Urothelium cell line (cell line): Measurements from ENCODE around the gene FRMD4B.
A peak's percentile ranks its signal among the peaks of the same experiment; 100 is the strongest.
"Not testable (repeated sequence)": the region's sequence is repeated elsewhere in the genome, so short reads cannot be mapped to it uniquely, and the experiment has no call there.

Experiments
- DNase-seq: peaks from one replicate; pipeline ENCODE4 v3.0.0; 2011; ENCODE audit warnings: low spot score, mixed read lengths
- FAIRE-seq: peaks from 2 replicates; lab custom pipeline; 2011; peaks lifted over from hg19 to GRCh38; lab: Jason Lieb, UNC

FRMD4B gene

DNA sequence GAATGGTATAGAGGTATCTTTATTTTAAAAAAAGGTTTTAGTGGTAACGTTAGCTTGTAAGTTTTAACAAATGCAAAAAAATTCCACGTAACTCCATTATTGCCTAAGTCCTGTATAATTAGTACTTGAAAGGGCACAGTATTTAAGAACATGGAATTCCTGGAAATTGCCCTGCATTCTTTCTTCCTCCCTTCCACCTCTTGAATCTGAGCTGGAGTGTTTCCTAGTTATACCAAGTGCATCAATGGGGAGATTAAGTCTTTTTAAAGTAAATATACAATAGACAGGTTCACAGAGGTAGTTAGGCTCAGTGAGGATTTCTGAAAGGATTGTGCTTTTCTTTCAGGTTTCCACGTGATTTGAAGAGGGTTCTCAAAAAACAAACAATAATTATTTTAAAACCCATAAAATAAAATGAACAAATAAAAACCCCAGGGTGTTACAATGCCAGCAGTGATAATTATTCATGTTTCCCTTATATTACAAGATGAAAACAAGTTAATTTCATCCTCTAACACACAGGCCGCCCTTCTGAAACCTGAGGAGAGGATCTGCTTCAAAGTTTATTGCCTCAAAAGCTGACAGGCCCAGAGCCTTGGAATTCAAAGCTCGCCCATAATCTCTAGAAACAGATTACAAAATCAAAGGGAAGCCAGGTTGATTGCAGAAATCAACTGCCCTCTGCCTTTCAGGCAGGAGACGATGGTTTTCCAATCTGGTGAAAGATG is 134.6 kb downstream of the FRMD4B start:
- DNase-seq (no peak), FAIRE-seq (no peak)

DNA sequence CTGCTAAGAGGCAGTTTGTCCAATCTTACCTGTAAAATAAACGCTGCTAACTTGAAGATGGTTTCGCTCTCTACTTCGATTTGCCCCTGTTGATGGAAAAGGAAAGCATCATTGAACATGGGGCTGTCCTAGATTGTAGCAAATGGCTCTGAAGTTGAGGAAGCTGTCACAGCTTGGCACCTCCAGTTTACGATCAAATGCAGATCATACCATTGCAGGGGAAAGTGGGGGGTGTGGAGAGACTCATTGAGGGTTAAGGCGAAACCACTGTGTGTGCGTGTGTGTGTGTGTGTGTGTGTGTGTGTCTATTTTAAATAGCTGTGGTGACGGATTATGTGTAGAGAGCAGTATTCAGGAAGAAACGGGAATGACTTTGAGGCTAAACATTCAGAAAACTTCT is 135.9 kb downstream of the FRMD4B start:
- DNase-seq: no peak
- no peak for FAIRE-seq

DNA sequence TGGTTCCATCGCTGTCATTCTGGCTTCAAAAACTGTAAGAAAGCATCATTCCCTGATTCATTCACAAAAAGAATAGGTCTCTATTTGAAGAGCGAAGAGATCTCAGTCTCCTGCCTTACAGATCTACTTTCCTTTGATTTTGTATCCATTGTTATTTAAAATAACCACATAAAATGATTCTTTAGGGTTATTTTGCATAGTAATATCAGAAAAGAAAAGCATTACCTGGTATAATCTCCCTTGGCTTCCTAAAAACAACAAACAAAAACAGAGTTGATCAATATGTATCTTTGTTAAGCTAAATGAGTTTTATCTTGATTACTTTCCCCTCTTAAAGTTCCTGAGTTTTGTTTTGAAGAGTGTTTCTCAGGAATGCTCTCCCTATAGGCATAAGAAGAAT is 136.9 kb downstream of the FRMD4B start:
- FAIRE-seq: no peak
- DNase-seq: no peak

DNA sequence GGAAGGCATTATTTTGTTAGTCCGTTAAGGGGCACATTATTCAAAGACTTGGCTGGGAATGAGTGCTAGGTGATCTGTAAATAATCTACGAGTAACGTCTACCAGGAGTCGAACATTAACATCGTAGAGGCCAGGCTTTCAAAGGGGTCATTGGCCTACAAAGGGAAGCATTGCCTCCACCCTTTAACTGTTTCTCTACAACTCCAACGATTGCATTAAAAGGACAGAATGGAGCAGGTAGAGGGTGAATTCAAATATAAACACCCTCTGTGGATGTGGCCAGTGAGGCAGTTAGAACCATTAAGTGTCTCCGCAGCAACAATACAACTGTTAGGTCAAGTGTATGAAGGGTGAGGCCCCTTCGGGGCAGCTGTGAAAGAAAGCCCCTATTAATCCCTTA is 137.5 kb downstream of the FRMD4B start:
- no peak for FAIRE-seq
- no peak for DNase-seq

DNA sequence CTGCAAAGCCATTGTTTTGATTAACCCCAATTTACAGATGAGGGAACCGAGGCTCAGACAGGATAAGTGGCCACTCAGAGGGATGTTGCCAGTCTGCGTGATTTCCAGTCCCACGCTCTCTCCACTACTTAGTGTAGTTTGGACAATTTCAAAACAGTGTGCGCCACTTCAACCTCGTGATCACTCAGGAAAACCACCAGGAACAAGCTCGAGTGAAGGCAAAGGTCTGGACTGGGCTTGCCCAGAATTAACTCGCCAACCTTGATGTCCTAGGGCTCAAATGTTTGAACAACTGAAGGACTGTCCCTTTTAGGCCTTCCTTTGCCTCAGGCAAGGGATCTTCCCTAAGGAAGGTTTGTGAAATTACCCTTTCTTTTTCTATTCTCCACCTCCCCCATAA is 139.3 kb downstream of the FRMD4B start:
- DNase-seq (no peak), FAIRE-seq (no peak)

DNA sequence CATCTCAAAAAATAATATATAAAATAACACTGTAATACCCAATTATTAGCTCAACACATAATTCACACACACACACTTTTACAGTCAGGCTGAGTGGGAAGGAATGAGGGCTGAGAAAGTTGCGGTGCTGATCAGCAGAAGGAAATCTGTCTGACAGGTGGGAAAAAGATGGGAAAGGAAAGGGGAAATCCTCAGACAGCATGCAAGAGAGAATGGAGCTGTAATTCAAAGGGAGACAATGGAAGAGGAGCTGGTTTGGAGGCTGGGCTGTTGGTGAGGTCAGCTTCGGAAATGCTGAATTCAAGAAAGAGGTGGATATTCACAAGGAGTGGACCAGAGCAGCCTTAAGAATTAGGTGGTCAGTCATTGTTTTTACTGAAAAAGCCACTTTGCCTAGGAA is 141.8 kb downstream of the FRMD4B start:
- DNase-seq (no peak), FAIRE-seq (no peak)

DNA sequence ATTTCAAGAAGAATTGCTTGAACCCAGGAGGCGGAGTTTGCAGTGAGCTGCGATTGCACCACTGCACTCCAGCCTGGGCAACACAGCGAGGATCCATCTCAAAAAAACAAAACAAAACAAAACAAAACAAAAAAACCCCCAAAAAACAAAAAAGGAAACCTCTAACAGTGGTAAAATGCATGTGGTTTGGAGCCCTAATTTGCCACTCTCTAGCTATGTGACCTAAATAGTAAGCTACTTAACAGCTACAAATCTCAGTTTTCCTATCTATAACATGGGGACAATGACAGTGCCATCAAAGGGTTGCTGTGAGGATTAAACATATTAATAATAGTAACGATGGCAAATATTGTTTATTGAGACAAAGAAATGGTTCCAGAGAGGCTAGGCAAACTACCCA is 144.1 kb downstream of the FRMD4B start:
- no peak for DNase-seq
- FAIRE-seq: no peak

DNA sequence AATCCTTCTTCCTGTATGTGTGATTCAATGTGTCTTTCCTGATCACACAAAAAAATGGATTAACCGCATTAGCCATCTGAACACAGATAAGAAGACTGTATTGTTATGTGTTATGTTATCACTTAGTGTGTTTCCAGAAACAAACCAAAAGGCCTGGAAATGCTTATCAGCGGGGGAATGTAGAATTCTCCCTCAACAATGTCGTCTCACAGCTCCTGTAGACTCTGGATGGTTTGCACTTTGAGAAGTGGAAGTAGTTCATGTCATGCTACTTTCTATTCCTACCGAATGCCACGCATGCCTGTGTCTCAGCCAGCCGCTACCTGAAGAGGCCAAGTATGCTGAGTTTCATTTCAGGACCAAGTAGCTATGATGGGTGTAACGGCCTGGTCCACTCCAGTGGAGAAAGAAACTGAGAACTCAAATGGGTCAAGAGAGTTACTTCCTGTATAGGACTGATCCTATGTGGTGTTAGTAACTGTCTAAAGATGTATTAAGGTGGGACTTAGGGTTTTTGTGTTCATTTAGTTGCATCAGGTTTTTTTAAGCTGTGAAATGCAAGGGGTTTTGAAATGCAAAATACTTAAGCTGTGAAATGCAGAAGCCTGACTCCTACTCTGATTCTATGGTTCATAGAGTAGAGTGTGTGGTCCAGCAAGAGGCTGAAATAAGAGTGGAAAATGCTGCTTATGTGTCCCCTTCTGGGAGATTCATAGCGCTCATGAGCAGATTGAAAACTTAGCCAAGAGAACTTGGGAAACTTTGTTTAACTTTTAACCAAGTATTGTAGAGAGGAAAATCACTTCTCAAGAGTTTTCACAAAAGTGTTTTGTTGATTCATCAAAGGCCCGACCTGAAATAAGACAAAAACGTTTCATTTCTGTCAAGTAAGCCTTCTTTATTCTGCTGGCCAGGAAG is 145.0 kb downstream of the FRMD4B start:
- DNase-seq (no peak), FAIRE-seq (no peak)

DNA sequence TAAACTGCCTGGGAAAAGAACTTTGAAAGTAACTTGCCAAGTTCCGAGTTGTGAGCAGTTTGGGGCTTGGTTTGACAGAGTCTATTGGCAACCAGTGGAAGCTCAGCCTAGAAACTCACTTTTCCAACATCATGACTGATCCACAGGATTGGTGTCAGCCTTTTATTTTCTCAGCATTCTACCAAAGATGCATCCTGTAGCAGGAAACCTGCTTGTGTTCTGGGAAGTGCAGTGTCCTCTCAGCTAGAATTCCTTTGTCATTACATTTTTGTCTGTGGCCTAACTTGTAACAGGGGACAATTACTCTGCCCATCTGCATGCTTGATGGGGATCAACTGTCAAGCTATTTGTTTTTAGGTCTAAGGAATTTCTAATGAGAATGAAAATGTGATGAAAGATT is 146.8 kb downstream of the FRMD4B start:
- FAIRE-seq: no peak

DNA sequence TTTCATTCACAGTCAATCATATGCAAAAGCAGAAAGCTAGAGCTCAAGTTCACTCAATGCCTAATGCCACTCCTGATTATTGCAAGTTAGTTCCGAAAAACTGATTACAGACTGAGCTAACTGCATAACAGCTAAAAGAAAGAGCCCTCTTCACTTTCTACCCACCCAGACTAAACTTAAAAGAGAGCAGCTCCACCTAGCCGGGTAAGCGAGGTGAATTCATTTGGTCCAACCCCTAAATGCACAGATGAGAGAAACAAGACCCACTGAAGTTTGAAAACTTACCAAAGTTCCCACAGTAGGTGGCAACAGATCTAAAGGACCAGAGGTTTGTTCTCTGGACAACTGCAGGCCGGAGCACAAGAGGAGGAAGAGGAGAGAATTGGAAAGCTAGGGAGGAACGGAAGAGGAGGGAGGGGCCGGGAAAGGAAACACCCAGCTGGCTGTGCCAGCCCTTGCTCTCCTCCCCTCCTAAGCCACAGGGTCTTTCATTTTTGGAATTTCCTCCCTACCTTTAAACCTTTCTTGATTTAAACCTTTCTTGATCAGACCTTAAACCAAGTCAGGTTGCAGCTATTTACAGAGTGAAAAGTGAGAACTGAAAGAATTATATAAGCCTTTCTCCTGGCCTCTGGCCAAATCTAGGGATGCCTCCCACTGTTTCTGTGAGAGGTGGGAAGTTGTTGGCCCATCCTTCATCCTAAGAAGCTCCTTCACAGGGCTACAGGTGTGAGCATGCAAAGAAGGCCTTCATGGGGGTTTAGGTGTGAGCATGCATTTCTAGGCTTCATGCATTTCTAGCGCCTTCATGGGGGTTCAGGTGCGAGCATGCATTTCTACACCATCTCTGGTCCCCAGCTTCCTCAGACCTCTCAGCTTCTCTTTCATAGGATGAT is 148.8 kb downstream of the FRMD4B start:
- DNase-seq (no peak), FAIRE-seq (no peak)

More for the DNA sequence above, 146.8 kb downstream of the FRMD4B start:
- DNase-seq: no peak

DNA sequence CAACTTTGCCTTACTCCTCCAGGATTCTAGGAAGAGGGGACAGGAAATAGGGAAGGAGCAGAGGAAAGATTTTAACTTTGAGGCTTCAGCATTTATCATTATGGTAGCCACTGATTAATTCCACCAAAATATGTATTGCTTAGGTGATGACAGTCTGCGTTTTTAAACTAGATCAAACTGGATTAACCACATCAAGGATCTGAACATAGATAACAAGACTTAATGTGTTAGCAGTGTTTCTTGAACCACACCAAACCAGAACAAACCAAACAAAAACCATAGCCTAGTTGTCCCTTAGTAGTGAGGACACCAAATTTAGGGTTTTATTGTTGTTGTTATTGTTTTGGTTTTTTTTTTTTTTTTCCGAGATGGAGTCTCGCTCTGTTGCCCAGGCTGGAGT is 150.0 kb downstream of the FRMD4B start:
- FAIRE-seq (no peak), DNase-seq (no peak)

DNA sequence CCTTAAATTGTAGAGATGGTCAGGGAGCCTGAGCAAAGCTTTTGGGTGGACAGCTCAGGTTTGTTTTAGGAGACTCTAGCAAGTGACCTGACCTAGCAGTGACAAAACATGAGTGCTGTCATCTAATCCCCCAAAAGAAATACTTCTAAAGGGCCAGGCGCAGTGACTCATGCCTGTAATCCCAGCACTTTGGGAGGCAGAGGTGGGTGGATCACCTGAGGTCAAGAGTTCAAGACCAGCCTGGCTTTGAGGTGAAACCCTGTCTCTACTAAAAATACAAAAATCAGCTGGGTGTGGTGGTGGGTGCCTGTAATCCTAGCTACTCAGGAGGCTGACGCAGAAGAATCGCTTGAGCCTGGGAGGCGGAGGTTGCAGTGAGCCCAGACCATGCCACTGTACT is 150.7 kb downstream of the FRMD4B start:
- DNase-seq, FAIRE-seq: not testable (repeated sequence)

DNA sequence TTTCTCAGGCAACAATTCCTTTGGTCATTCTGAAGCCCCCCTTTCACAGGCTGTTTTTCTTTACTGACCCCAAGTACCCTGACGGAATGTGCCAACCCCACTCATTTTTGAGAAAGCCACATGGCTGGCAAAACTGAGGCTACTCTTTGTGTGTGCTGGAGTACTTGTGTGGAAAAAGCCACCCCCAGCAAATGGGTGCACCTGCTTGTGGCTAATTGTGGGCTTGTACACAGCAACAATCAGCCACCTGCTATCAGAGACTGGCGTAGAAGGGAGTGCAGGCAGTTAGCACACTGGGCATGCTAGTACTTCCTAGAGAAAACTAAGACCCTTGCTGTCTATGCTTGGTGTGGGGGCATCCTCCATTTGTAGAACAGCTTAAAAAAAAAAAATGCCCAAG is 153.4 kb downstream of the FRMD4B start:
- DNase-seq (no peak), FAIRE-seq (no peak)

DNA sequence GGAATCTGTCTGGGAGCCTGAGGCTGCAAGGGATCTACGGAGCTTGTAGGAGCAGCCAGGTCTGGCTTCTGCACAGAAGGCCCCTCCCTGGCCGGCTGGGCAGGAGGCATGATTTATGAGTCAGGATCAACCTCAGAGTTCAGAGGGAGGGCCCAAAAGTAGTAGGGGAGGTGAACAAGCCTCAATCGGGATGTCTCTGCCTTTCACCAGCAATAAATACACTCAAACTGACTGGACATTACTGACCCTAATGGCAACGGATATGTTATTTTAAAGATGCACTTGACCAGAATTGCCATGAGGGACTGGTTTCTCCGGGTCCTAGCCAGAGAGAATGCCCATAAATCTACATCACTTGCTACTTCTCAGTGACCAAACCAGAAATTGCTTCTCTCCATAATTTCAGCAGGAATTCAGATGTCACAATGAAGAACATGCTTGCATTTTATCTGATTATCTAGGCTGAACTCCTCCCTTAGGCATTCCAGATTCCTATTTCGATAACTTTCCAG is 153.9 kb downstream of the FRMD4B start:
- DNase-seq (peak; percentile 62), FAIRE-seq (no peak)

DNA sequence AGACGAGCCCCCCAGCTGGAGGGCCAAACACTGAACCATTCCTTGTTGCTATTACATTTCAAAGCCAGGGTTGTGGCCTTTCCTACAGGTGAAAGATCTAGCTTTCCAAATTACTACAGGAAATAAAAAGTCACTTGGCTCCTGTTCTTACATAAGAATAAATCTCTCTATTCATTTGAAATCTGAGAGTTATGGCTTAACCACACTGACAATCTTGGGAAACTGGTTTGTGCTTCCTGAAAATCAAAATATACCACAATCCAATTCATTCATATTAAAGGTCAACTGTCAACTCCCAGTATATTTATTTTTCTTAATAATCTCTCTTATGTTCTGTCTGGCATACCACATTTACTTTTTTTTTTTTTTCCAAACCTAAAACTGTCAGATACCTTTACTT is 159.8 kb downstream of the FRMD4B start:
- FAIRE-seq (no peak), DNase-seq (no peak)

DNA sequence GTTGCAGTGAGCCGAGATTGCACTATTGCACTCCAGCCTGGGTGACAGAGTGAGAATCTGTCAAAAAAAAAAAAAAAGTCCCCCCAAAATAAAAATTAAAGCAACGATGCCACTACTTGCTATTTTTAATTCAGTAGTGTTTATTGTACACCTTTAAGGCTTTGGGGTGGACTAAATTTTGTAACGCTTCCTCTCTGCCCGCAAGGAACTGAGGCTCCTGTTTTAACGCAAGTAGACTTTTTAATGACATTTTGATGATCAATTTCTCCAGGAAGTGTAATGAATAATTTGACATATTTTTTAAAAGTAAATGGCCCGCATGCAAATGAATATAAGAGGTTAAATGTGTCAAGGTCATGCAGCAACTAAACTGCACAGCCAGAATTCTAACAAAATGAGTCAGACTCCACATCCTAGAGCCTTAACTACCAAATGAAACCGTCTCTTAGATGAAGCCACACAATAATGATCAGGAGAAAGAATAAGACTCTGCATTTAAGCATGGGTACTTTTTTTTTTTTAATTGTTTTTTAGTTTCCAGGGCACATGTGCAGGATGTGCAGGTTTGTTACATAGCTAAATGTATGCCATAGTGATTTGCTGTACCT is 166.7 kb downstream of the FRMD4B start:
- FAIRE-seq: no peak
- no peak for DNase-seq

DNA sequence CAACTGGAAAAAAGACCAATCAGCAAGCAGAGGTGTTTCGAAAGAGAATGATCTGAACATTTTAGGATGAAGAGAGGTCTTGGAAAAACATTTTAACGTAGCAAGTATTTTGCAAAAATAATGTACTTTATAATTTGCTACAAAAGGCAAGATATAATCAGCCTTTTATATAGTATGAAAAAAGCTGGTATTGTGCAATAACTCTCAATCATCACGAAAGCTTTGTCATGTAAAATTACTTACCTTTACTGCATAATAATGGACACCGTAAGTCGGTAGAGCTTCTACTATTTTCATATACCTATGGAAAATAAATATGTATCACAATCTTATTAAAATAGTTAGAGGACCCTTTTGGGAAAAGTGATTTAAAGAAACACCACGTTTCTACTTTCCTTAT is 167.8 kb downstream of the FRMD4B start:
- DNase-seq (no peak), FAIRE-seq (no peak)

DNA sequence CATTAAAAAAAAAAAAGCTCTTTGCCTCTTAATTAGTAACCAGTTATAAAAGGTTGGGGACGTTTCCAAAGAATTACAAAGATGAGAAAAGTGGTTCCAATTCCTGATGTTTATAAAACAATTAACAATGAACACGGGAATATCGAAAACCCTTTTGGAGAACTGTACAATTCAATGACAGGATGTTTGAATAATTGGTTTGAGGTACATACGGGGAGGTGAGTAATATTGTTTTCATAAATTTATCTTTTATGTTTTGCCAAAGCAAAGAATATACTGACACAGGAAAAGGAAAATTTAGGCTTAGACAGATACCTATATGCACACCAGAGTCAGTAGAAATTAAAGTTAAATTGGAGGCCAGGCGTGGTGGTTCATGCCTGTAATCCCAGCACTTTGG is 168.9 kb downstream of the FRMD4B start:
- FAIRE-seq: no peak

DNA sequence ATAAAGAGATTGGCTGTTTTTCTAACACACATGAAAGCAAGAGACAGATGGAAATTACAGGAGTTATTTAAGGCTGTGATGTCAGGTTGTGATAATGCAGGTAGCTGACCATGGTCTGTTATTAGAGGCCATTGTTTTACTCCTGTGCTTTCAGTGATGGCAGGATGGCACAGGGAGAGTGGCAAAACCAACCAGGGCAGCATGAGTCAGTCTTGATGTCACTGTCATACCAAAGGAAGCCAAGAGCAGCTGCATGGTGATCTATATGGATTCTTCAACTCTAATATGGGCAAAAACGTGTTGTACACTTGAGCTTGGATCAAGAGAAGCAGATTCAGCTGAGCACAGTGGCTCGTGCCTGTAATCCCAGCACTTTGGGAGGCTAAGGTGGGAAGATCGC is 171.6 kb downstream of the FRMD4B start:
- no peak for FAIRE-seq
- no peak for DNase-seq

More for the DNA sequence above, 168.9 kb downstream of the FRMD4B start:
- DNase-seq: no peak

DNA sequence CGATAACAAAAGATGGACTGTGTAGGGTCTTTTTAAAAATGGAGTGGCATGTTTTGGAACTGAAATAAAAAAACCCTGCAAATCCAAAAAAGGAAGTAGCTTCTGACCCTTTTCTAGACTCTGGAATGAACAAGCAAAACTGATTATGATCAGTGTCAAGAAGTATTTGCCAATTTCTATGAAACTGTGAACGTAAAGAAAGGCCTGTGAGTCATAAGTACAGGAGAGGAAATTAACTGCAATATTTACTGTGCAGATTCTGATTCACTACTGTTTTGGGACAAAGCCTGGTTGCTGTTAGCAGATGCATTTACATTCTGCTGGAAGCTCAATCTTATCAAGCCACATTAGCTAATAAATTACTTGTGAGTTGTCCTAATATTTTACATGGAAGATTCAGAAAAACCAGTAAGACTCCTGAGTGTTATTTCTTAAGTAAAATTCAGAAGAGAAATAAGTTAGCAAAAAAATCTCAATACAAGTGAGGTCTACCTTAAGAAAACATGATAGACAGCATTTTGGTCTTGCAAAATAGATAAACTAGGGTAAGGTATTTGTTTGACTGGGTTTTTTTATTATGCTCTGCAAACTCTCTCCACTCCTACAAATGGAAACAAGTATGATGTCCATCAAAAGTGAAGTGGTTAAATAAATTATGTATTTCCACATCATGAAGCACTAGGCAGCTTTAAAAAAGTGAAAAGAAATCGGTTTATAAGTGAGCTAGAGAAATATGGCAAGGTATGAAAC is 173.3 kb downstream of the FRMD4B start:
- DNase-seq: peak; percentile 20

More for the DNA sequence above, 173.3 kb downstream of the FRMD4B start:
- no peak for FAIRE-seq
